Dermis blood vessel endothelial cell (primary cell): ENCODE results near the gene SLX4IP. TPM values are rescaled to one million over a fixed set of nuclear protein-coding genes. Genes with fewer than 3 reads are reported as not detected.

Source experiments
- DNase-seq: peaks from one replicate; pipeline ENCODE4 v3.0.0; 2010
- total RNA-seq: library from RNA; depleted of rRNA; stranded (reverse); fragments of >200 nt; gene quantifications from 2 replicates; pipeline ENCODE4 v1.2.3, GENCODE V29; 2014

SLX4IP gene
- total RNA-seq, 1 donor from 2014 or later = 3.2 TPM

- DNase-seq = no peak
Measured at GRCh38 chr20:10669843-10670446, 234.8 kb downstream of the SLX4IP start.

- peak; percentile 54 for DNase-seq
Measured at GRCh38 chr20:10670501-10671220, 235.6 kb downstream of the SLX4IP start.

GRCh38 chr20:10671221-10671918 is 236.3 kb downstream of the SLX4IP start:
- peak; percentile 92 for DNase-seq

- DNase-seq = peak; percentile 69
Measured at GRCh38 chr20:10671919-10672623, 237.0 kb downstream of the SLX4IP start.

DNA sequence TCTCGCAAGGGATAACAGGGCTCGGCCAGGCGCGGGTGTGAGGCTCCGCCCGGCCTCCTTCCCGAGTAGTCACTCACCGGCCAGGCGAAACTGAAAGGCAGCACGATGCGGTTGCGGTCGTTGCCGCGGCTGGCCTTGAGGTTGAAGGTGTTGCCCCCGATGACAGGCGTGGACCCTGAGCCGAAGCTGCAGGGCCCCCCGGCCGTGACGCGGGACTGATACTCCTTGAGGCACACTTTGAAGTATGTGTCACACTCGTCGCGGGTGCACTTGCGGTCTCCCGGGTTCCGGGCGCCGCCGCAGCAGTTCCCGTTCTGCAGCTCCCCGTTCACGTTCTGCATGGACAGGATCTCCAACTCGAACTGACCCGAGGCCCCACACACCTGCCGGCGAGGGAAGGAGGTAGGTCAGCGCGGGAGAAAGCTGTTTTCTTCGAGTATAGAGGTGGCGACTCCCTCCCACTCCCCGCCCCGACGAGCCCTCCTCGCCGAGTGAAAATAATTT is 237.6 kb downstream of the SLX4IP start:
- peak; percentile 64 for DNase-seq

- DNase-seq = peak; percentile 49
Measured at GRCh38 chr20:10673176-10673841, 238.2 kb downstream of the SLX4IP start.

- DNase-seq = peak; percentile 96
Measured at GRCh38 chr20:10673842-10674683, 239.0 kb downstream of the SLX4IP start, which contains the start of gene JAG1. Gene JAG1, minus strand, starts transcription at chr20:10673999. Its CDS starts 469 bp downstream, at chr20:10673530.

DNA sequence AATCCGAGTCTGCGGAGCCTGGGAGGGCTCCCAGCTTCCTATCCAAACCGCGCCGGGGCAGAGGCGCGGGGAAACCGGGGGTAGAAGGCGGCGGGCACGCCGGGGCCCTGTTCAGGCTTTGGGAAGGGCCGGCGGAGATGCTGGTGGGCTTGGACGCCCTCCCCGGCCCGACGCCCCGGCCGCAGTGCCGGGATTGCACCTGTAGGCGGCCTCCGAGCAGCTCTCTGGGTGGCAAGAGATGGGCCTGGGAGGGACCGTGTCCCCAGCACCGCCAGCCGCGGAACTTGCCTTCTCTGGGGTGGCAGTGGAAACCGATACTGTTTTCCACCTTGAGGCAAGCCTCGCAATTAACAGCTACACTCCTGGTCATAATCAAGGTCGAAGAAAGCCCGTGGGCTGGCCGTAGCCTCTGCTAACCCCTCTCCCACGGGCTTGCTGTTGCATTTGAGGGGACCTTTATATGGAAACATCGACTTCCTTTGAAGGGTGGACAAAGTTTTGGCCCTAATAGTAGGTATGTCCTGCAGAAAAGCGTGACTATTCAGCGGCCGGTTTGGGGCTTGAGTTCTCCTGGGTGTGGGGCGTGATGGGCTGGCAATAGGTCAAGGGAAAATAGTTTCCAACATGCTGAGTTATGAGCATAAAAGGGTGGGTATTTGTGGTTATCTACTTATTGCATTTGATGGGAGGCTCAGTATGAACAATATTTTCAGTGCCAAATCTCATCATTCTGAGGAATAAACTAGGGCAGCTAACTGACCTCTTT is 239.8 kb downstream of the SLX4IP start:
- peak; percentile 87 for DNase-seq

- no peak for DNase-seq
Measured at GRCh38 chr20:10675450-10675848, 240.3 kb downstream of the SLX4IP start.

GRCh38 chr20:10676518-10676917 is 241.4 kb downstream of the SLX4IP start:
- DNase-seq = no peak

Other genes starting within 250 kb of the SLX4IP start
- gene SNAP25, start 216.5 kb upstream of the SLX4IP start, total RNA-seq = 0.05 TPM in 1 of 2 replicates, not detected in the other
- 6.5 and 11.4 TPM in 2 replicates for gene MKKS, start 1.1 kb upstream of the SLX4IP start, total RNA-seq
- gene JAG1, start 238.7 kb downstream of the SLX4IP start, total RNA-seq = 124 and 203 TPM in 2 replicates